ENCODE data around the gene ZNF366. TPM values are rescaled to one million over a fixed set of nuclear protein-coding genes. Genes with fewer than 3 reads are reported as not detected.

Gene ZNF366
- total RNA-seq, 1 experiment from 2014 or later: 0.17 TPM

- intact Hi-C loops (cut with micrococcal nuclease; ENCODE audit: unreplicated experiment): no loop called here
- CTCF ChIA-PET: no interaction called here
- POLR2A ChIA-PET (ENCODE audit: unreplicated experiment): interaction anchor here (0.6 kb wide), 1 partner anchor 42 kb away, joined by 5 read pairs; no protein-coding TSS in a partner anchor
- peak in 1 of 2 experiments; percentile 39 for DNase-seq
- Histone ChIP-seq H3K27ac (peak overlapping the region; percentile 20; the same call in 1 of the 2 replicates), H2AFZ (no peak overlapping the region; the same call in 1 of the 2 replicates), H3K27me3 (ENCODE audit: insufficient read depth, low read depth) (no peaks in the 10 kb centered on the region), H3K36me3 (ENCODE audit: low read depth) (no peaks in the 10 kb centered on the region), H3K9me3 (ENCODE audit: insufficient read depth, low read depth) (no peaks in the 10 kb centered on the region), H4K20me1 (ENCODE audit: insufficient read depth) (no peaks in the 10 kb centered on the region), H3K4me3 (no peak overlapping the region), H3K4me1 (replicated peaks; ENCODE audit: insufficient read depth) (peaks cover 13% of the 10 kb centered on the region; the same call in 1 of the 2 replicates), H3K9me2 (ENCODE audit: insufficient read depth) (0 out of 2 replicates have a peak, but pooled peaks cover 6% of the 10 kb centered on the region), H3F3A (ENCODE audit: insufficient read depth, low read depth) (peaks cover 10% of the 10 kb centered on the region; the same call in 1 of the 2 replicates), H3K4me2 (no peak overlapping the region), H3K79me2 (ENCODE audit: low read depth) (no peaks in the 10 kb centered on the region)
- no peak for TF ChIP-seq EZH2 (IDR thresholded peaks at IDR 0.05; ENCODE audit: low read depth)
- no peak for TF ChIP-seq CTCF (conservative IDR thresholded peaks at IDR 0.05)
- no TSS peak for BruUV-seq (replicated peaks)
Observed at GRCh38 chr5:72494623-72495124, 12.5 kb downstream of the ZNF366 start.

- H3F3A ChIP-seq (ENCODE audit: insufficient read depth, low read depth): peaks cover 18% of the 10 kb centered on the region
- POLR2A ChIA-PET (ENCODE audit: unreplicated experiment): interaction anchor here (0.6 kb wide), 1 partner anchor 23 kb away, joined by 3 read pairs; no protein-coding TSS in a partner anchor
- H3K79me2 ChIP-seq (ENCODE audit: low read depth): no peaks in the 10 kb centered on the region
- no peak overlapping the region for H3K27ac ChIP-seq
- no peak overlapping the region for H3K4me3 ChIP-seq
- H3K9me3 ChIP-seq (ENCODE audit: insufficient read depth, low read depth): peaks cover 4% of the 10 kb centered on the region; the same call in 1 of the 2 replicates
- no peak overlapping the region for H2AFZ ChIP-seq
- TF ChIP-seq EZH2 (IDR thresholded peaks at IDR 0.05; ENCODE audit: low read depth) (no peak), CTCF (conservative IDR thresholded peaks at IDR 0.05) (no peak)
- no peaks in the 10 kb centered on the region for H3K27me3 ChIP-seq (ENCODE audit: insufficient read depth, low read depth)
- H3K4me1 ChIP-seq (replicated peaks; ENCODE audit: insufficient read depth): peaks cover 34% of the 10 kb centered on the region
- no peaks in the 10 kb centered on the region for H3K36me3 ChIP-seq (ENCODE audit: low read depth)
- no peak overlapping the region for H3K4me2 ChIP-seq
- no peaks in the 10 kb centered on the region for H3K9me2 ChIP-seq (ENCODE audit: insufficient read depth)
- DNase-seq: no peak
- no TSS peak for BruUV-seq (replicated peaks)
- no peaks in the 10 kb centered on the region for H4K20me1 ChIP-seq (ENCODE audit: insufficient read depth)
- intact Hi-C loops (cut with micrococcal nuclease; ENCODE audit: unreplicated experiment): no loop called here
- CTCF ChIA-PET: no interaction called here
Observed at GRCh38 chr5:72489536-72489935, 17.7 kb downstream of the ZNF366 start.

DNA sequence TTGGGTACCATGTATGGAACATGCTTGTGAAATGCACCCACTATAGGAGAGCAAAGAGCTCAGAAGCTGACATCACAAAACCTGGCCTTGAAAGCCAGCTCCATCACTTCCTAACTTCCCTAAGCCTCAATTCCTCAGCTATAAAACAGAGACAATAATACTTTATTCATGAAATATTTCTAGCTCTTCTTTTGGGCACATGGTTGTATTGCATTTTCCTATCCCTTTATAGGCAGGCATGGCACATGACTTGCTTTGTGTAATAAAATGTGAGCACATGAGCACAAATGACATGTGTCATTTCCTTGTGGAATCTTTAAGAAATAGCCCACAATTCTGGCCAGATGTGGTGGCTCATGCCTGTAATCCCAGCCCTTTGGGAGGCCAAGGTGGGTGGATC, 18.5 kb downstream of the ZNF366 start:
- Histone ChIP-seq H3K79me2 (ENCODE audit: low read depth) (no peaks in the 10 kb centered on the region), H3K9me2 (ENCODE audit: insufficient read depth) (no peaks in the 10 kb centered on the region), H3K9me3 (ENCODE audit: insufficient read depth, low read depth) (peaks cover 4% of the 10 kb centered on the region; the same call in 1 of the 2 replicates), H3K27ac (no peak overlapping the region), H4K20me1 (ENCODE audit: insufficient read depth) (no peaks in the 10 kb centered on the region), H3K4me3 (no peak overlapping the region), H3K36me3 (ENCODE audit: low read depth) (no peaks in the 10 kb centered on the region), H2AFZ (no peak overlapping the region), H3K4me1 (replicated peaks; ENCODE audit: insufficient read depth) (peaks cover 28% of the 10 kb centered on the region), H3K27me3 (ENCODE audit: insufficient read depth, low read depth) (no peaks in the 10 kb centered on the region), H3K4me2 (no peak overlapping the region), H3F3A (ENCODE audit: insufficient read depth, low read depth) (peaks cover 13% of the 10 kb centered on the region)
- ChIA-PET POLR2A (ENCODE audit: unreplicated experiment) (no interaction called here), CTCF (no interaction called here)
- DNase-seq: no peak
- intact Hi-C loops (cut with micrococcal nuclease; ENCODE audit: unreplicated experiment): no loop called here
- TF ChIP-seq EZH2 (IDR thresholded peaks at IDR 0.05; ENCODE audit: low read depth) (no peak), CTCF (conservative IDR thresholded peaks at IDR 0.05) (no peak)
- BruUV-seq (replicated peaks): no TSS peak
